OCI-LY3 (cell line): ENCODE measurements around the gene TMEM94.

Experiments used
- H2AFZ ChIP-seq: fragments of 200-600, 300-600 bp; shearing (Covaris generic); 2 replicates; pipeline ENCODE4 v1.6.0; 2014; ENCODE audit warnings: antibody characterized with exemption, low read depth, low read length
- H3K27ac ChIP-seq: fragments of 200-600, 300-600 bp; sonication (generic); 2 replicates; pipeline ENCODE4 v1.5.1; 2014; ENCODE audit warnings: mild to moderate bottlenecking, low read length, moderate library complexity, mixed read lengths
- H3K27me3 ChIP-seq: fragments of 200-600, 300-600 bp; sonication (generic); 2 replicates; pipeline ENCODE4 v1.6.1; 2014; ENCODE audit warnings: low read depth, low read length, mixed read lengths
- H3K36me3 ChIP-seq: fragments of 200-600, 300-600 bp; sonication (generic); replicated peaks from 2 replicates; pipeline ENCODE3; 2014; ENCODE audit warnings: low read depth, low read length, mixed read lengths
- H3K4me1 ChIP-seq: fragments of 300-600, 200-600 bp; sonication (generic); 2 replicates; pipeline ENCODE4 v1.6.1; 2014; ENCODE audit warnings: low read length, mixed read lengths
- H3K4me2 ChIP-seq: fragments of 200-600, 300-600 bp; sonication (generic); 2 replicates; pipeline ENCODE4 v1.6.1; 2014; ENCODE audit warnings: low read length, mixed read lengths
- H3K4me3 ChIP-seq: fragments of 300-600, 200-600 bp; sonication (generic); 2 replicates; pipeline ENCODE4 v1.5.1; 2014; ENCODE audit warnings: antibody characterized with exemption, mild to moderate bottlenecking, low read length, moderate library complexity
- H3K79me2 ChIP-seq: fragments of 300-600, 200-600 bp; shearing (Covaris generic); 2 replicates; pipeline ENCODE4 v1.6.1; 2014; ENCODE audit warnings: mild to moderate bottlenecking, low read length, mixed read lengths
- H3K9ac ChIP-seq: fragments of 300-600, 200-600 bp; shearing (Covaris generic); 2 replicates; pipeline ENCODE4 v1.6.0; 2014; ENCODE audit warnings: mild to moderate bottlenecking, low read length, moderate library complexity
- H3K9me3 ChIP-seq: fragments of 200-600, 300-600 bp; shearing (Covaris generic); 2 replicates; pipeline ENCODE4 v1.6.1; 2014; ENCODE audit warnings: low read length, mixed read lengths; ENCODE audit not compliant: insufficient read depth
- H4K20me1 ChIP-seq: fragments of 200-600, 300-600 bp; sonication (generic); 2 replicates; pipeline ENCODE4 v1.6.1; 2016; ENCODE audit warnings: low read length, mixed read lengths; ENCODE audit not compliant: insufficient read depth
- EZH2phosphoT487 ChIP-seq: fragments of 200-600 bp; shearing (Covaris generic); IDR thresholded peaks from 2 replicates; pipeline ENCODE4 v1.6.1; 2018; ENCODE audit warnings: antibody characterized with exemption, mixed run types, low read depth
- TF ChIP-seq, protein P1 (sequence below): fragments of 200-600, 300-600 bp; sonication (generic); IDR thresholded peaks from 2 replicates; pipeline ENCODE4 v1.5.1; 2014; ENCODE audit warnings: antibody characterized with exemption, low read length, low read depth

Gene TMEM94

DNA sequence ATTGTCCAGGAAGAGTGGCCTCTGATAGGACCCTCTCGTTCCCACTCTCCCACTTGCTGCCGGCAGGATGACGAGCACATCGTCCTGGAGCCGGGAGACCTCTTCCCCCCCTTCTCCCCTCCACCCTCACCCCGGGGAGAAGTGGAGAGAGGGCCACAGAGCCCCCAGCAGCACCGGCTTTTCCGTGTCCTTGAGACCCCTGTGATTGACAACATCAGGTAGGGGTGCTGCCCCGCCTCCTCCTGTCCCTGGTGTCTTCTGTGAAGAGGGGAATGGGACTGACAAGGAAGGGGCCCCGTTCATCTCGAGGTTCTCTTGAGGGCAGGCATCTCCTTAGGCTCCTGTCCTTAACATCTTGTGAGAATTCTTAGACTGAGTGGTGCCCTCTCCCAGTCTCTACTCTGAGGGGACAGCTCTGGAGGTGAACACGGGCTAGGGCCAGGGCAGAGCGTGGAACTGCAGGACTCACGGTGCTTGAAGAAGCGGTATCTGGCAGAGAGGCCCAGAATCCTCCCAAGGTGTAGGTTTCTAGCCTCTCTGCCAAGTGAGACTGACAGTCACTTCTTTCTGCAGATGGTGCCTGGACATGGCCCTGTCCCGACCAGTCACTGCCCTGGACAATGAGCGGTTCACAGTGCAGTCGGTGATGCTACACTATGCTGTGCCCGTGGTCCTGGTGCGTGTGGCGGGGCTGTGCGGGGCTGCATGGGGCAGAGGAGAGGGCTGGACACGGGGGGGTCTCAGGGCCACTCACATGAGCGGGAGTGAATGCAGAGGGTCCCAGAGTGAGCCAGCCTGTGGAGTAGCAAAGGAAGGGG is 32.5 kb downstream of the TMEM94 start:
- H3K4me1 ChIP-seq, result peaks cover 10% of the 10 kb centered on the region
- no peaks in the 10 kb centered on the region for H3K9me3 ChIP-seq
- H3K27me3 ChIP-seq, result no peaks in the 10 kb centered on the region
- no peaks in the 10 kb centered on the region for H4K20me1 ChIP-seq
- no peak overlapping the region for H3K4me2 ChIP-seq
- no peak overlapping the region for H3K4me3 ChIP-seq
- no peaks in the 10 kb centered on the region for H3K79me2 ChIP-seq
- H3K9ac ChIP-seq, result no peak overlapping the region
- no peak overlapping the region for H2AFZ ChIP-seq
- H3K36me3 ChIP-seq, result no peaks in the 10 kb centered on the region
- no peak overlapping the region for H3K27ac ChIP-seq
- TF ChIP-seq EZH2phosphoT487, result no peak
- TF ChIP-seq, protein P1, sequence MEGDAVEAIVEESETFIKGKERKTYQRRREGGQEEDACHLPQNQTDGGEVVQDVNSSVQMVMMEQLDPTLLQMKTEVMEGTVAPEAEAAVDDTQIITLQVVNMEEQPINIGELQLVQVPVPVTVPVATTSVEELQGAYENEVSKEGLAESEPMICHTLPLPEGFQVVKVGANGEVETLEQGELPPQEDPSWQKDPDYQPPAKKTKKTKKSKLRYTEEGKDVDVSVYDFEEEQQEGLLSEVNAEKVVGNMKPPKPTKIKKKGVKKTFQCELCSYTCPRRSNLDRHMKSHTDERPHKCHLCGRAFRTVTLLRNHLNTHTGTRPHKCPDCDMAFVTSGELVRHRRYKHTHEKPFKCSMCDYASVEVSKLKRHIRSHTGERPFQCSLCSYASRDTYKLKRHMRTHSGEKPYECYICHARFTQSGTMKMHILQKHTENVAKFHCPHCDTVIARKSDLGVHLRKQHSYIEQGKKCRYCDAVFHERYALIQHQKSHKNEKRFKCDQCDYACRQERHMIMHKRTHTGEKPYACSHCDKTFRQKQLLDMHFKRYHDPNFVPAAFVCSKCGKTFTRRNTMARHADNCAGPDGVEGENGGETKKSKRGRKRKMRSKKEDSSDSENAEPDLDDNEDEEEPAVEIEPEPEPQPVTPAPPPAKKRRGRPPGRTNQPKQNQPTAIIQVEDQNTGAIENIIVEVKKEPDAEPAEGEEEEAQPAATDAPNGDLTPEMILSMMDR, result no peak

DNA sequence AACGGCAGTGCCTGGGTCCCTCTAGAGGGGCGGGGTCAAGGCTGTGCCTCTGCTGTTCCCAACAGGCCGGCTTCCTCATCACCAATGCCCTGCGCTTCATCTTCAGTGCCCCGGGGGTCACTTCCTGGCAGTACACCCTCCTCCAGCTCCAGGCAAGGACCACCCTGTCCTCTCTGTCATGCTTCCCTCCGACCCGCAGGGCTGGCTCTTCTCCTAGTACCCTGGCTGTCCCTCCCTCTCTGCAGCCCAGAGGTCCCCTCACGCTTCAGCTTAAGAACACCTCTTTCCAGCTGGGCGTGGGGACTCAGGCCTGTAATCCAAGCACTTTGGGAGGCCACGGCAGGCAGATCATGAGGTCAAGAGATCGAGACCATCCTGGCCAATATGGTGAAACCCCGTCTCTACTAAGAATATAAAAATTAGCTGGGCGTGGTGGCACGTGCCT is 33.1 kb downstream of the TMEM94 start:
- Histone ChIP-seq H3K4me1 (peaks cover 10% of the 10 kb centered on the region), H3K36me3 (no peaks in the 10 kb centered on the region), H3K27ac (no peak overlapping the region), H3K4me2 (no peak overlapping the region), H3K27me3 (no peaks in the 10 kb centered on the region), H3K4me3 (no peak overlapping the region), H3K9me3 (no peaks in the 10 kb centered on the region), H3K79me2 (no peaks in the 10 kb centered on the region), H4K20me1 (no peaks in the 10 kb centered on the region), H2AFZ (no peak overlapping the region), H3K9ac (no peak overlapping the region)
- no peak for TF ChIP-seq EZH2phosphoT487
- TF ChIP-seq, protein P1, result no peak

DNA sequence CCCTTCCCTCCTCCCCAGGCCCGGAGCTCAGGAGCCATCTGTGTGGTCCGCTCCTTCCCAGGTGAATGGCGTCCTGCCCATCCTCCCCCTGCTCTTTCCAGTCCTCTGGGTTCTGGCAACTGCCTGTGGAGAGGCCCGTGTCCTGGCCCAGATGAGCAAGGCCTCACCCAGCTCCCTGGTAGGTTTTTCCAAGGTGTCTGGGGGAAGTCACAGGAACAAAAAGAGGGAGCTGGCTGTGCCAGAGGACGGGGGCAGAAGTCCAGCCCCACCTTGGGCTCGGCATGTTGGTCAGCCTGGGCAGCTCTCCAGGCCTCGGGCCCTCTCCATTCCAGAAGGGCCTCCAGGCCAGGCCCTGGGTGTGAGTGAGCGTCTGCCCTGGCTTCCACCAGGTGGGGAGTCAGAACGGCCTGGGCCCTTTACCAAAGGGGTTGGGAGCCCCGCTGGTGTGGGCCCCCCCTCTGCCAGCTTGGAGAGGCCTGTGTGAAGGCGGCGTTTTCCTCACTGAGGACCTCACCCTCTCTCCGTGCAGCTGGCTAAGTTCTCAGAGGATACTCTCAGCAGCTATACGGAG is 33.8 kb downstream of the TMEM94 start:
- H4K20me1 ChIP-seq, result no peaks in the 10 kb centered on the region
- peaks cover 10% of the 10 kb centered on the region for H3K4me1 ChIP-seq
- no peak overlapping the region for H3K4me2 ChIP-seq
- H3K27me3 ChIP-seq, result no peaks in the 10 kb centered on the region
- H3K9me3 ChIP-seq, result no peaks in the 10 kb centered on the region
- H3K9ac ChIP-seq, result no peak overlapping the region
- TF ChIP-seq EZH2phosphoT487, result no peak
- TF ChIP-seq, protein P1, result no peak
- H3K36me3 ChIP-seq, result no peaks in the 10 kb centered on the region
- no peak overlapping the region for H3K4me3 ChIP-seq
- H3K27ac ChIP-seq, result no peak overlapping the region
- no peak overlapping the region for H2AFZ ChIP-seq
- no peaks in the 10 kb centered on the region for H3K79me2 ChIP-seq

DNA sequence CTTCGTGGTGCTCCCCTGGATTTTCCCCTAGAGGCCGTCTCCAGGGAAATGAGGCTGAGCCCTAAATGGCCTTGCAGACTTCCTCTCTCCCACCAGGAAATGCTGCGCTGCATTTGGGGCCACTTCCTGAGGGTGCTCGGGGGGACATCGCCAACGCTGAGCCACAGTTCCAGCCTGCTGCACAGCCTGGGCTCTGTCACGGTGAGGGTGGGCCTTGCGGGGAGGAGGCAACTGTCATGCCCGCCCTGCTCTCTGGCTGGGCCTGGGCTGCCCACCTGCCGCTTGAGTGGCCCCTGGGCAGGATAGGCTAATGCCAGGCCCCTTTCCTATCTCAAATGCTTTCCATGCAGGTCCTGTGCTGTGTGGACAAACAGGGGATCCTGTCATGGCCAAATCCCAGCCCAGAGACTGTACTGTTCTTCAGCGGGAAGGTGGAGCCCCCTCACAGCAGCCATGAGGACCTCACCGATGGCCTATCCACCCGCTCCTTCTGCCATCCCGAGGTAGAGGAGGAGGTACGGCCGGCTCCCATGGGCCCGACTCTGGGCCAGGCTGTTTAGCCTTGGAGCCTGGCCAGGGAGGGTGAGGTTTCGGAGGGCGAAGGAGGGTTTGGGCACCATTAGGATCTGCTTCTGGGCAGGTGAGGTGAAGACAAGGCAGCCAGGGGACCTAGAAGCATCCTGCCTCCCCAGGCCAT is 34.7 kb downstream of the TMEM94 start:
- H3K27me3 ChIP-seq, result no peaks in the 10 kb centered on the region
- H2AFZ ChIP-seq, result no peak overlapping the region
- TF ChIP-seq, protein P1, result no peak
- no peak for TF ChIP-seq EZH2phosphoT487
- peaks cover 10% of the 10 kb centered on the region for H3K4me1 ChIP-seq
- no peaks in the 10 kb centered on the region for H3K79me2 ChIP-seq
- no peak overlapping the region for H3K4me2 ChIP-seq
- no peaks in the 10 kb centered on the region for H3K36me3 ChIP-seq
- H3K27ac ChIP-seq, result no peak overlapping the region
- H3K9ac ChIP-seq, result no peak overlapping the region
- no peak overlapping the region for H3K4me3 ChIP-seq
- H4K20me1 ChIP-seq, result no peaks in the 10 kb centered on the region
- H3K9me3 ChIP-seq, result no peaks in the 10 kb centered on the region
